HG03196 (cell line): ENCODE data around the gene CUEDC1.
"Not testable (repeated sequence)": the region's sequence is repeated elsewhere in the genome, so short reads cannot be mapped to it uniquely, and the experiment has no call there.

Source experiments
- ATAC-seq: cut with Tn5 transposase; IDR thresholded peaks from one replicate; pipeline ENCODE4 v1.9.1; 2021; ENCODE audit not compliant: unreplicated experiment

CUEDC1 gene

DNA sequence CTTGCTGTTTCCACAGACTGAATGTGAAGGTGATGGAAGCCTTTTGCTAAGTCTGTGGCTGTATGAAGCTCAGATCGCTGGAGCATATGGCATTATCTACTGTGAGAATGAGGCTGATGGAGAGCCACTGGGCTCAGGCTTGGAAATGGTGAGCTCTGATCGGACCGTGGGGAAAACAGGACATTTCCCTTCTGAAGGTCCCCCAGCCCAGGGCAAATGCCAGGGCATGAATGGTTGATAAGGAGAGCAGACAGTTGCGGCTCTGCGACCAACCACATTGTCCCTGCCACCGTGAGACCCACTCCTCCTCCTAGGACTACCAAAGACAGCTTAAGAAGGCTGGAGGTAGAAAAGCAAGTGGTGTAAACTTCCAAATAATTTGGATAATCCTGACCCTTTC is 4.7 kb upstream of the CUEDC1 start:
- ATAC-seq: no peak

DNA sequence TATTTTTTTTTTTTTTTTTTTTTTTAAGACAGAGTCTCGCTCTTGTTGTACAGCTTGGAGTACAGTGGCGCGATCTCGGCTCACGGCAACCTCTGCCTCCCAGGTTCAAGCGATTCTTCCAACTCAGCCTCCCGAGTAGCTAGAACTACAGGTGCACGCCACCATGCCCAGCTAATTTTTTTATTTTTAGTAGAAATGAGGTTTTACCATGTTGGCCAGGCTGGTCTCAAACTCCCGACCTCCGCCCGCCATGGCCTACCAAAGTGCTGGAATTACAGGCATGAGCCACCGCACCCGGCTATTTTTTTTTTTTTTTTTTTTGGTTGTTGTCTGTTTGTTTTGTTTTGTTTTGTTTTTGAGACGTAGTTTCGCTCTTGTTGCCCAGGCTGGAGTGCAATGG is 3.2 kb upstream of the CUEDC1 start:
- not testable (repeated sequence) for ATAC-seq

DNA sequence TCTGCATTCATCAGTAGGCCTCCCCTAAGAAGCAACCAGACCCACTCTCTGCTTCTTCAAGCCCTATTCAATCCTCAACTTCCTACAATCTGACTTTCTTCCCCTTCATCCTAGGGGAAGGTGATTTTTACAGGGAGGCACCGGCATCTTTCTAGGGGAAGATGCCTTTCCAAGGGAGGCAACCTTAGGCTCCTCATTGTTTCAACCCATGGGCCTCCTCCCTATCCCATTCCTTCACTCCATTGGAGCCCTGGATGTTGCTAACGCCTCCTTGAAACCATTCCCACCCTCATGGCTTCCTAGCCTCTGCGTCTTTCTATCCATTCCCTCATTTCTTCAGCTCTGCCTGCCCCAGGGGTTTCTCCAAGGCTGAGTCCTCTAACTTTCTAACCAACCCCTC is 2.7 kb upstream of the CUEDC1 start:
- no peak for ATAC-seq

- ATAC-seq: no peak
Observed at GRCh38 chr17:57957120-57957850, 2.1 kb upstream of the CUEDC1 start.

DNA sequence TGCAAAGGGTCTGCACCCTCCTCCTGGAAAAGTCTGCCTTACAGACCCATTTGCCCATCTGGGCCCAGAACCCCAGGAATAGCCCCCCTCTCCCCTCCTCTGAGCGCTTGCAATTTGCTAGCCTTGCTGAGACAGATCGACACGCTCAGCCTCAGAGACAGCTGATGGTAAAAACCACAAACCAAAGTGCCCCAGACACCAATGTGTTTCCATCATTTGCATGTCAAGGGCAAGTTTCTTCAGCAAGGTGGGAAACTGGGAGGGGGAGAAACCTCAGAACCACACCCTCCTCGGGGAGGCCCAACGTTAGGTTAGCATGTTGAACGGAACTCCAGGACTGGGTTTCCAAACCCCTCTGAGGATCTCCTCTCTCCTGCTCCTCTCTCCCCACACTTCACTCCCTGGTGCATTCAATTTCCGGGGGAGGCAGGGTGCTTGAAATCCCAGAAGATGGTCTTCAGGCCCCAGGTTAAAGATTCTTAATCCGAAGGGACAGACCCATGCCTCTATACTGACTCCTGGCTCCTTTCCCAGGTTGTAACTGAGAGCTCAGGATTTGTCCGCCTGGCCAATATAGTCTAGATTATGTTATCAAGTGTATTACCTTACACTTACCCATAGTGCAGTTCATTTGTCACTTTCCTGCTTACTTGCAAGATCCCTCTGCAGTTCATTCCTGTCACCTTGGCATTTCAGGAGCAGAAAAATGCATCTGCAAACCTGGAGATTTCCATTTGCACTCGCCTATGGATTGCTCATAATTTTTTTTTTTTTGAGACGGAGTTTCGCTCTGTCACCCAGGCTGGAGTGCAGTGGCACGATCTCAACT is 1.3 kb upstream of the CUEDC1 start:
- peak; percentile 54 for ATAC-seq

DNA sequence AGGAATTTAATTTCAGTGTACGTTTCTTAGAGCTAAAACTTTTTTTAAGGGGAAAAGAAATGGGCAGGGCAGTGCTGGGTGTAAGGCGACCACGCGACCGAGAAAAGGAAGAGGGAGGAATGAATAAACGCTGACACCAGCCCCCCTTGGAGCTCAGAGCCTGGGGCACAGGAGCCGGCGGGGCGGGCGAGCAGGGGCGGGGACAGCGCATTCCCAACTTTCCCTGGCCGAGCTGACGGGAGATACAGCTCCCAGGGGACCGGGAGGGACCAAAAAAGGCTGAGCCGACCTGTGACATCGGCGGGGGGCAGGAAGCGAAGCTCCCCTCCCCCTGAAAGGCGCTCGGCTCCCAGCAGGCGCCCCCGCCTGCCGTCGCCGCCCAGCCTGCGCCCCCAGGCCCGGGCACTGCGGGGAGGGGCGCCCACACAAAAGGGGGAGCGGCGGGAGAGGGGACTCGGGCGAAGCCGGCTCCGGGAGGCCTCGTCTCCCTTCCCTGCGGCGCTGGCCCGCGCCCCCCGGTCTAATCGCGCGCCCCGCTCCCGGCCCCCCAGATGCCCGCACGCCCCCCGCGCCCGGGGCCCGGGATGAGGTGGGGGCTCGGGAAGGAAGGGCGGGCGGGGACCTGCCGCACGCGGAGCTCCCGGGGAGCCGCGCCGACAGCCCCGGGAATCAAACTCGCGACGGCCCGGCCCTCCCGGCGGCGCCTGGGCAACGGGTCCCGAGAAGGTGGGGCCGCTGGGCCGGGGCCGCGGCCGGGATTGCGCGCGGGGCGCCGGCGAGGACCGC is 622 bp downstream of the CUEDC1 start:
- ATAC-seq: no peak

GRCh38 chr17:57953705-57954396 is 1.4 kb downstream of the CUEDC1 start:
- no peak for ATAC-seq

DNA sequence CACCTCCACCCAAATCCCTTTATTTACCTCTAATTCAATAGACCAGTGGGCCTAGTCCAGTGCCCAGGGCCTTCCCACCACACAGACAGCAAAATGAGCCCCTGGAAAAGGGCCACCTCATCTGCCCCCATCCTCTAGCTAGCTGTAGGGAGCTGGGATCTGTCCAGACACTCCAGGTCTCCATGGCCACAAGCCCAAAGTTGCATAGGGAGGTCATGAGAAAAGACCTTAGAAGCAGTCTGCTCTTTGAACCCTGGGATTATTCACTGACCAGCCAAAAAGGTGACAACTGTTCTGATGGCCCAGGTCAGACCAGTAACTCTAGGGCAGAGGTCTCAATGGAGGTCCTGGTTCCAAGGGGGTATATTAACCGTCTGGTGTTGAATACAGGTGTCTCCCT is 2.0 kb downstream of the CUEDC1 start:
- no peak for ATAC-seq

GRCh38 chr17:57949649-57950048 is 5.6 kb downstream of the CUEDC1 start:
- ATAC-seq: no peak

DNA sequence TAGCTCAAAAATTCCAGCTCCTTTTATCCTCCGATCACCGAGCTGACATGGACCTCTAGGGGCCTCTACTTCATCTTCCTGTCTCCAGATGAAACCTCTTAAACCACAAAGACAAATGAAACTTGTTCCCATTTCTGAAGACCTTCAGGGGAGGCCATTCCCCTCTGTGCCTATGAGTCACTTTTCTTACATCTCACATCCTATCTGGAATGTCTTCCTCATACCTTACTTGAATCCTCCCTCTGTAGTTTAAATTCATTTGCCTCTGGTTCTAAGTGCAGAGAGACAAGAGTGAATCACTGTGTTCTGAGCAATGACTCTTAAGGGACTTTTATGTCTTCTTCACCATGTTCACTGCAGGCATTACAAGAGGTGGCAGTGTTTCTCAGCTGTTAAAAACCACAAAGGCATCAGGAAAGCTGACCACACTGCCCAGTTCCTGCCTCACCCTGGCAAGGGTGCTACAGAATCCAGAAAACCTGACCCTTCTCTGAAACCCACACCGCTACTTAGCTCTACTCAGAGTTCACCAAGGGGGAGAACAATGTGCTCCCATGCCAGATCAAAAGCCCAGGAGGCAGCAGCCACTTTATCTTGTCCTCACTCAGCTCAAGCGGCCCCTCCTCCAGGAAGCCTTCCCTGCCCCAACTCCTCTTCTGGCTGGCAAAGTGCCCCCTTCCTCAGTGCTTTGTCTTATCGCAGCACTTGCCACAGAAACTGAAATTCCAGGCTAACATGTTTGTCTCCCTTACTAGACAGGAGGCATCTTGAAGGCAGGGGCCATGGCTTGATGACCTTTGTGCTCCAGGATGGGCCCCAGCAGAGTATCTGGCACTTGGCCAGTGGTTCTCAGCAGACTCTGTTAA is 6.4 kb downstream of the CUEDC1 start:
- ATAC-seq: no peak

DNA sequence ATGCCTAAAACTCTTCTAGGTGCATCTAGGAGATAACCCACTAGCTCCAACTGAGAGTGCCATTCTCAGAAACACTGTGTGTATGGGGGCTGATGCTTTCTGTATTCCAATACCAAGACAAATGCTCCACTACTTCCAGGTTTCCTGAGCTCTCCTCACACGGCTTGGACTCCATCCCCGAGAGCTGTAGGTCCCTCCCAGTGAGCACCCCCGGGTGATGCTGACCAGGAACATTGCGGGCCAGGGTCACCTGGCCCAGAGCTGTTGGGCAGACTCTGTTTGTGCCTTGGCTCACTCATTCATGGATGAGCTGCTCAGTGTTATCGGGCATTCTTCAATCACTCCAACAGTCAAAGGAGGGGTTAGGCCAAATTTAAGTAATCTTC is 7.0 kb downstream of the CUEDC1 start:
- ATAC-seq: no peak

- ATAC-seq: no peak
Observed at GRCh38 chr17:57947369-57947768, 7.8 kb downstream of the CUEDC1 start.

GRCh38 chr17:57946798-57947358 is 8.3 kb downstream of the CUEDC1 start:
- peak; percentile 77 for ATAC-seq

DNA sequence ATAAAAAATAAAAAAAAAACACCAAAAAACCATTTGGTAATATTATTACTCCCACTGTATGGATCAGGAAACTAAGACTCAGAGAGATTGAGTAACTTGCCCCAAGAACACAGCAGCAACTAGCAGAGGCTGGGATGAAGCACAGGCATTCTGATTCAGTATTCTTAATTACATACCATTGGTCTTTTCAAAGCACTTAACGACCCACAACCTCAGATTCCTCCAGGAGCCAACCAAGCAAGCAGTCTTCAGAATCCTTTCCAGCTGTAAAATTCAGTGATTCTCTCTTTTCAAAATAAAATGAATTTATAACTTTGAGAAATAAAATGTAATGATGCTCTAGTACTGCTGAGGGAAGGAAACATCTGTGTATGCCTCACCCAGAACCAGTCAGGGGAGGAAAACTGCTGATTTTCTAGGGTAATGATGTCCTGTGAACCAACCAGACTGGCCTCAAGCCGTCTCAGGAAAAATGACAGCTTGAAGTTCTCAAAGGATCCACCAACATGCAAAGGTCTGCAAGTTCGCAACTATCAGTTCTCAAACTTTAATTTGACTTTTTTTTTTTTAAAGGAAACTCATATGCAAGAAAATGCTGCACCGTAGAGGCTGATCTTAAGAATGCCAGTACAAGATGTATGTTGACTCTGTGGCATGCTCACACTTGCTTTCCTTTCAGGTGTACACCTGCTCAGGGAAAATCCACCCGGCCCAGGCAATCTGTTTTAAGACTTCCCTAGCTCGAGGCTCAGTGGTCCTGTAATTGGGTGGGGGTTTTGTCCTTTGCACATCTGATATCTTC is 9.0 kb downstream of the CUEDC1 start:
- ATAC-seq: peak; percentile 14

DNA sequence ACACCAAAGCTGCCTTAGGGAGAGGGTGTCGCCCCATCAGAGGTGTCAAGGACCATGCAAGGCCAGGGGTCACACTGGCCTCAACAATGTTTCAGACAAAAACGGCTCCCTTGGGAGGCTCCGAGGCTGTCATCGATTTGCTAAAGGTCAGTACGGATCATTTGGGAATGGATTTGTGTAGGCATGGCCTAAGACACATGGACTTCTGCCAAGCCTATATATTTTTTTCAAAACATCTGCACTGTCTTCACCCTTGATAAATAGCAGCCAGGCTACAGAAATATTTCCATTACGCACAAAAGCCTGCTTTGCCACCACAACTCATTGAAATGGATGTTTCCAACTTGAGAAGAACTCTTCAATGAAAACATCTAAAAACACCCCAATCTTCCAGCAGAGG is 10.3 kb downstream of the CUEDC1 start:
- no peak for ATAC-seq

DNA sequence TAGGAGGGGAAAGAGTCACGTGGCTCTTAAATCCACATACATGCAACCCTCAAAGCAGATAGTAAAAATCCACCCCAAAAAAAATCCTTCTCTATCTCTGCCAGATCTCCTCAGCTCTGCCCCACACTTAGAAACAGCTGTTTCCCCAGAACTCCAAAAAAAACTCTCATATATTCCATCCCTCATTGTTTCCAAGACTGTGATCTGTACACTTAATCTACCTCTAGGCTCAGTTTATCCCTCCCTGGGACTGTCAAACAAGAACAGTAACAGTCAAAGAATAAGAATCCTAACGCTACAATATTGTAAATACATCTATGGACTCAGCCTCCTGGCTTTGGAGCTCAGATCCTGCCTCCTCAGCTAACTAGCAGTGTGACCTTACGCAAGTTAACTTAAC is 11.6 kb downstream of the CUEDC1 start:
- no peak for ATAC-seq

- no peak for ATAC-seq
Observed at GRCh38 chr17:57943140-57943539, 12.1 kb downstream of the CUEDC1 start.

DNA sequence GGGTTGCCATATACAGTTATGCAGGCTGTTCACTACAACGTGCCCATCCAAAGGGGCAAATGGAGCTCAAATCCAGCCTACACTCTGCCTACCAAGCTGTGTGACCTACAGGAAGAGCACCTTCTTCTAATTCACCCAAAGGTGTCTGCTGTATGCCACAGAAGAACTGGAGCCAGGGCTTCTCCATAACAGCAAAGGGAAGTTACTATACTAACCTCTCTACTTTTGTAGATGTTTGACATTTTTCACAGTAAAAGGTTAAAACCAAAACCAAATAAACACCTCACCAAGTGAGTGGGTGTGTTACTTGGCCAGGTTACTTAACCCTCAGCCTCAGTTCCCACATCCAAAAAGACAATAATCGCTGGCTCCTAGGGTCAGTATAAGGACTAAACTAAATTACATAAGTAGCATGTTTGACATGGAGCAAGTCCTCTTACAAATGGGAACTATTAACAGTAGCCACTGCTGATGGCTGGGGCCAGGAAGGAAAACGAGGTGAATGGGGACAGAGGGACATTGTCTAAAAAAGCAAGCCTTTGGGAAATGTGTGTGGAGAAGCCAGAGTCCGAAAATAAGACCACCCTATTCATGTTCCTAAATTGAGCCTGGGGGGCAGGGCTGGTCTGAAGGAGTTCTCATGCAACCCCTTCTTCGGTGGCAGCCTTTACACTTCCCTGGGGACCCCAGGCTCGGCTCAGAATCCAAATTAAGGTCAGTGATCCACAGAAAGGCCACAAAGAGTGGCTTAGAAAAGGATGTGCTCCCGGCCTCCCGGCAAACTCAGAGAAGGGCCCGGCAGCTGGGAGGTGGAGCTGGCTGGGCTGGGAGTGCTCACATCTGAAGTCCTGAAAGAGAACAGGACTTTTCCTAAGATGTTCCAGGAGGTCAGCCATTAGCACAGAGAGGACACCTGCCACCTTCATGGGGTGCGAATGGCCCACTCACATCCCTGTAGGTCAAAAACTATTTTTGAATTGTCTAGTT is 13.5 kb downstream of the CUEDC1 start:
- ATAC-seq: no peak
